Measurements from ENCODE around the gene DPP4. TPM values are rescaled to one million over a fixed set of nuclear protein-coding genes. Genes with fewer than 3 reads are reported as not detected.

DPP4 gene
- total RNA-seq, 1 donor from 2014 or later = 0.49 TPM

GRCh38 chr2:162016080-162016479 is 57.9 kb downstream of the DPP4 start:
- Histone ChIP-seq H3F3A (ENCODE audit: low read depth) (no peaks in the 10 kb centered on the region), H3K27ac (no peak overlapping the region), H2AFZ (replicated peaks) (no peak overlapping the region), H3K9me3 (ENCODE audit: low read depth) (no peaks in the 10 kb centered on the region), H3K4me3 (no peak overlapping the region), H3K27me3 (no peaks in the 10 kb centered on the region), H3K79me2 (ENCODE audit: low read depth) (no peaks in the 10 kb centered on the region), H4K20me1 (ENCODE audit: low read depth) (no peaks in the 10 kb centered on the region), H3K4me1 (peaks cover 21% of the 10 kb centered on the region), H3K9ac (no peak overlapping the region), H3K4me2 (no peak overlapping the region), H3K36me3 (no peaks in the 10 kb centered on the region)
- H3K9me3 Mint-ChIP-seq = no peaks in the 10 kb centered on the region
- peaks cover 27% of the 10 kb centered on the region for H3K4me1 Mint-ChIP-seq
- DNase-seq (ENCODE audit: low spot score) = no peak
- H3K27me3 Mint-ChIP-seq (ENCODE audit: insufficient read depth, low read depth) = no peaks in the 10 kb centered on the region
- no peak overlapping the region for H3K4me3 Mint-ChIP-seq
- TF ChIP-seq EZH2 (IDR thresholded peaks at IDR 0.05) = no peak
- TF ChIP-seq EZH2phosphoT487 (IDR thresholded peaks at IDR 0.05) = no peak
- no peak for TF ChIP-seq CTCF (IDR thresholded peaks at IDR 0.05)
- H3K27ac Mint-ChIP-seq = no peak overlapping the region
- no peaks in the 10 kb centered on the region for H3K36me3 Mint-ChIP-seq

GRCh38 chr2:162014751-162015150 is 59.3 kb downstream of the DPP4 start:
- no peak overlapping the region for H3K27ac ChIP-seq
- TF ChIP-seq EZH2phosphoT487 (IDR thresholded peaks at IDR 0.05) = no peak
- no peak for TF ChIP-seq EZH2 (IDR thresholded peaks at IDR 0.05)
- no peak for TF ChIP-seq CTCF (IDR thresholded peaks at IDR 0.05)
- H4K20me1 ChIP-seq (ENCODE audit: low read depth) = no peaks in the 10 kb centered on the region
- no peak overlapping the region for H3K4me3 ChIP-seq
- no peaks in the 10 kb centered on the region for H3K9me3 ChIP-seq (ENCODE audit: low read depth)
- no peaks in the 10 kb centered on the region for H3K79me2 ChIP-seq (ENCODE audit: low read depth)
- H3K9ac ChIP-seq = no peak overlapping the region
- H2AFZ ChIP-seq (replicated peaks) = no peak overlapping the region
- H3K27me3 ChIP-seq = no peaks in the 10 kb centered on the region
- H3K4me1 Mint-ChIP-seq = peaks cover 27% of the 10 kb centered on the region
- H3K9me3 Mint-ChIP-seq = no peaks in the 10 kb centered on the region
- no peaks in the 10 kb centered on the region for H3F3A ChIP-seq (ENCODE audit: low read depth)
- H3K27me3 Mint-ChIP-seq (ENCODE audit: insufficient read depth, low read depth) = no peaks in the 10 kb centered on the region
- no peak overlapping the region for H3K4me2 ChIP-seq
- H3K27ac Mint-ChIP-seq = no peak overlapping the region
- H3K4me1 ChIP-seq = peaks cover 21% of the 10 kb centered on the region
- H3K36me3 ChIP-seq = no peaks in the 10 kb centered on the region
- no peaks in the 10 kb centered on the region for H3K36me3 Mint-ChIP-seq
- no peak overlapping the region for H3K4me3 Mint-ChIP-seq
- DNase-seq (ENCODE audit: low spot score) = no peak

- H3K27me3 ChIP-seq = no peaks in the 10 kb centered on the region
- no peaks in the 10 kb centered on the region for H3K9me3 Mint-ChIP-seq
- TF ChIP-seq EZH2phosphoT487 (IDR thresholded peaks at IDR 0.05) = no peak
- TF ChIP-seq EZH2 (IDR thresholded peaks at IDR 0.05) = no peak
- no peak for TF ChIP-seq CTCF (IDR thresholded peaks at IDR 0.05)
- no peak overlapping the region for H3K4me3 Mint-ChIP-seq
- peaks cover 34% of the 10 kb centered on the region for H3K4me1 Mint-ChIP-seq
- H3K36me3 ChIP-seq = no peaks in the 10 kb centered on the region
- no peaks in the 10 kb centered on the region for H3K79me2 ChIP-seq (ENCODE audit: low read depth)
- H3K4me1 ChIP-seq = peaks cover 26% of the 10 kb centered on the region
- no peaks in the 10 kb centered on the region for H4K20me1 ChIP-seq (ENCODE audit: low read depth)
- no peak overlapping the region for H3K9ac ChIP-seq
- H3K4me2 ChIP-seq = no peak overlapping the region
- H3F3A ChIP-seq (ENCODE audit: low read depth) = no peaks in the 10 kb centered on the region
- H2AFZ ChIP-seq (replicated peaks) = peak overlapping the region; percentile 2
- no peak overlapping the region for H3K27ac ChIP-seq
- no peaks in the 10 kb centered on the region for H3K27me3 Mint-ChIP-seq (ENCODE audit: insufficient read depth, low read depth)
- no peaks in the 10 kb centered on the region for H3K9me3 ChIP-seq (ENCODE audit: low read depth)
- DNase-seq (ENCODE audit: low spot score) = no peak
- no peak overlapping the region for H3K27ac Mint-ChIP-seq
- H3K36me3 Mint-ChIP-seq = no peaks in the 10 kb centered on the region
- no peak overlapping the region for H3K4me3 ChIP-seq
Observed at GRCh38 chr2:162013514-162014475, 60.2 kb downstream of the DPP4 start.

Measured in neural progenitor cell (in vitro differentiated cells).